GM18861 (cell line): ENCODE data around the gene PITPNM3.

Experiments
- ATAC-seq: cut with Tn5 transposase; IDR thresholded peaks from one replicate; pipeline ENCODE4 v1.9.1; 2021; ENCODE audit not compliant: unreplicated experiment

The PITPNM3 gene

GRCh38 chr17:6530324-6530920 lies 25.9 kb downstream of the PITPNM3 start:
- no peak for ATAC-seq

- no peak for ATAC-seq
These were observed 27.8 kb downstream of the PITPNM3 start for GRCh38 chr17:6528557-6528956.

- ATAC-seq, result no peak
These were observed 29.8 kb downstream of the PITPNM3 start for GRCh38 chr17:6526362-6527152.

GRCh38 chr17:6525731-6526130 lies 30.6 kb downstream of the PITPNM3 start:
- no peak for ATAC-seq

- no peak for ATAC-seq
These were observed 31.2 kb downstream of the PITPNM3 start for GRCh38 chr17:6525141-6525540.

- ATAC-seq, result no peak
These were observed 31.8 kb downstream of the PITPNM3 start for GRCh38 chr17:6524520-6524919.

- ATAC-seq, result no peak
These were observed 32.5 kb downstream of the PITPNM3 start for GRCh38 chr17:6523809-6524355.

GRCh38 chr17:6523330-6523729 lies 33.0 kb downstream of the PITPNM3 start:
- ATAC-seq, result no peak

GRCh38 chr17:6521586-6521985 lies 34.8 kb downstream of the PITPNM3 start:
- no peak for ATAC-seq

GRCh38 chr17:6517062-6517461 lies 39.3 kb downstream of the PITPNM3 start:
- no peak for ATAC-seq

- no peak for ATAC-seq
These were observed 42.0 kb downstream of the PITPNM3 start for GRCh38 chr17:6514371-6514770.

GRCh38 chr17:6512552-6512951 lies 43.8 kb downstream of the PITPNM3 start:
- ATAC-seq, result no peak

- ATAC-seq, result no peak
These were observed 45.9 kb downstream of the PITPNM3 start for GRCh38 chr17:6510321-6510977.

- no peak for ATAC-seq
These were observed 46.4 kb downstream of the PITPNM3 start for GRCh38 chr17:6509921-6510320.

GRCh38 chr17:6509031-6509771 lies 47.2 kb downstream of the PITPNM3 start:
- no peak for ATAC-seq

- no peak for ATAC-seq
These were observed 47.8 kb downstream of the PITPNM3 start for GRCh38 chr17:6508519-6509030.

GRCh38 chr17:6508016-6508415 lies 48.3 kb downstream of the PITPNM3 start:
- ATAC-seq, result no peak

- no peak for ATAC-seq
These were observed 48.8 kb downstream of the PITPNM3 start for GRCh38 chr17:6507535-6507934.

GRCh38 chr17:6506679-6507231 lies 49.6 kb downstream of the PITPNM3 start:
- ATAC-seq, result no peak

GRCh38 chr17:6505425-6506142 lies 50.8 kb downstream of the PITPNM3 start:
- no peak for ATAC-seq
